ENCODE data around the gene RAD23A.
"Not testable (repeated sequence)": the region's sequence is repeated elsewhere in the genome, so short reads cannot be mapped to it uniquely, and the experiment has no call there.

The RAD23A gene

DNA sequence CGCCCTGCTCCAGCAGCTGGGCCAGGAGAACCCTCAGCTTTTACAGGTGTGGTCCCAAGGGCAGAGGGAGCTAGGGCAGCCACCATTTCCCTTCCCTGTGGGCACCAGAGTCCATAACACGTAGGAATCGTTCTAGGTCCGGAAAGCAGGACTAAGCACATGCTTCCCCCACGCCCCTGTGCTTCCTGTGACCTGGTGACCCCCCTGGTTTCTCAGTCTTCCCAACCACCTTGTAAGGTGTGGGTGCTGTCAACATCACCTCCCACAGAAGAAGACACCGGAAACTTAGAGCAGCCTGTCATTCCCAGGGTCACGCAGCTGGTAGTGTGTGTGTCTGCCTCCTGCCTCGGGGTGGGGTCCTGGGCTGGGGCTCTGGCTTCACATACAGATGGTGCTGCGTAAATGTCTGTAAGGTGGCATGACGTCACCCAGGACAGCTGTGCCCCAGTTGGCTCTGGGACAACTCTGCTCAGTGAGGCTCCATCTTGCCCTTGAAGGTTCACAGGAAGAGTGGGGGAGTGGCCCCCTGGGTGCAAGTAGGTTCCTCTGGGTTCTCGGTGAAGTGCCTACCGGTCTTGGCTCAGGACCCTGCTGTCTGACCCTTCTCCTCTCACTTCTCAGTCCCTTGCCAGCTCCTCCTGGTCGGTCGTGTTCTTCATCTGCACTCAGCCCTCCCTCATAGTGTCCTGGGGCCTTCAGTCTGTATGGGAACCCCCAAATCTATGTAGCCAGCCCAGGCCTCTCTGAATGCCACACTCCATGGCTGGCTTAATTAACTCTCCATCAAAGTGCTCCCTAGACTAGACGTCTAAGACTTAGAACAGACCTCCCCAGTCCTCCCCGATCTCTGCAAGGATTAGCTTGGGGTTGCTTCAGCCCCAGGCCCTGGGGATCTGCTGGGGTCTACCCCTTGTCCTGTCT is 4.0 kb downstream of the RAD23A start:
- Histone ChIP-seq H3K27ac (ENCODE audit: low read depth, low read length, severe bottlenecking) (no peak overlapping the region), H3K4me3 (ENCODE audit: extremely low read depth, insufficient read depth, low read length, poor library complexity, severe bottlenecking) (no peak overlapping the region), H3K9me3 (ENCODE audit: control insufficient read depth, low read length) (no peaks in the 10 kb centered on the region), H3K4me1 (ENCODE audit: control insufficient read depth, insufficient read depth, low read length, poor library complexity, severe bottlenecking) (peaks cover 14% of the 10 kb centered on the region), H3K36me3 (ENCODE audit: control insufficient read depth, insufficient read depth, low read length) (peaks cover 83% of the 10 kb centered on the region)
- WGBS, 2 experiments (ENCODE audit: insufficient coverage in 2 of 2), result 94% methylated on average over 15 of the region's 16 CpGs

DNA sequence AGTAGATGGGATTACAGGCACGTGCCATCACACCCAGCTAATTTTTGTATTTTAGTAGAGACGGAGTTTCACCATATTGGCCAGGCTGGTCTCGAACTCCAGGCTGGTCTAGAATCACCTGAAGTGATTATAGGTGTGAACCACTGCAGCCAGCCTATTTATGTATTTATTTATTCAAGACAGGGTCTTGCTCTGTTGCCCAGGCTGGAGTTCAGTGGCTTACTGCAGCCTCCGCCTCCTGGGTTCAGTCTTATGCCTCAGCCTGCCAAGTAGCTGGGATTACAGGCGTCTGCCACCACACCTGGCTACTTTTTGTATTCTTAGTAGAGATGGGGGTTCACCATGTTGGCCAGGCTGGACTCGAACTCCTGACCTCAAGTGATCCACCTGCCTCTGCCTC is 6.4 kb downstream of the RAD23A start:
- Histone ChIP-seq H3K4me1 (ENCODE audit: control insufficient read depth, insufficient read depth, low read length, poor library complexity, severe bottlenecking) (peaks cover 14% of the 10 kb centered on the region), H3K36me3 (ENCODE audit: control insufficient read depth, insufficient read depth, low read length) (peaks cover 85% of the 10 kb centered on the region)
- H3K9me3 ChIP-seq (ENCODE audit: control insufficient read depth, low read length); H3K27ac ChIP-seq (ENCODE audit: low read depth, low read length, severe bottlenecking); H3K4me3 ChIP-seq (ENCODE audit: extremely low read depth, insufficient read depth, low read length, poor library complexity, severe bottlenecking): not testable (repeated sequence)
- WGBS, 2 experiments (ENCODE audit: insufficient coverage in 2 of 2), result 99 to 100% methylated on average over 3 to 6 of the region's 6 CpGs

DNA sequence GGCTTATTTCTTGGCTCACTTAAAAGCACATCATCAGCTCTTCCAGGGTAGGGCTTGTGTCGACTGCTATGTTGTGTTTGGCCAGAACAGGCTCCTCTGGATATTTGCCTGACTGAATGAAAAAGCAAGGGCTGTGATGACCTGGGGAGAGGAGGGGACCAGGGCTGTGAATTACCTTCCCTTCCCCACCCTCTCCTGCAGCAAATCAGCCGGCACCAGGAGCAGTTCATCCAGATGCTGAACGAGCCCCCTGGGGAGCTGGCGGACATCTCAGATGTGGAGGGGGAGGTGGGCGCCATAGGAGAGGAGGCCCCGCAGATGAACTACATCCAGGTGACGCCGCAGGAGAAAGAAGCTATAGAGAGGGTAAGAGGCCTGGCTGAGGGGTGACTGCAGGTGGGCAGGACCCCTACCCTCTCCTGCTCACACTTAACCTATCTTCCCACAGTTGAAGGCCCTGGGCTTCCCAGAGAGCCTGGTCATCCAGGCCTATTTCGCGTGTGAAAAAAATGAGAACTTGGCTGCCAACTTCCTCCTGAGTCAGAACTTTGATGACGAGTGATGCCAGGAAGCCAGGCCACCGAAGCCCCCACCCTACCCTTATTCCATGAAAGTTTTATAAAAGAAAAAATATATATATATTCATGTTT is 7.0 kb downstream of the RAD23A start:
- H3K9me3 ChIP-seq (ENCODE audit: control insufficient read depth, low read length), result no peaks in the 10 kb centered on the region
- H3K4me1 ChIP-seq (ENCODE audit: control insufficient read depth, insufficient read depth, low read length, poor library complexity, severe bottlenecking), result peaks cover 9% of the 10 kb centered on the region
- peaks cover 79% of the 10 kb centered on the region for H3K36me3 ChIP-seq (ENCODE audit: control insufficient read depth, insufficient read depth, low read length)
- H3K4me3 ChIP-seq (ENCODE audit: extremely low read depth, insufficient read depth, low read length, poor library complexity, severe bottlenecking), result no peak overlapping the region
- WGBS, 2 experiments (ENCODE audit: insufficient coverage in 2 of 2), result 88 to 91% methylated on average over 5 to 10 of the region's 12 CpGs
- no peak overlapping the region for H3K27ac ChIP-seq (ENCODE audit: low read depth, low read length, severe bottlenecking)

DNA sequence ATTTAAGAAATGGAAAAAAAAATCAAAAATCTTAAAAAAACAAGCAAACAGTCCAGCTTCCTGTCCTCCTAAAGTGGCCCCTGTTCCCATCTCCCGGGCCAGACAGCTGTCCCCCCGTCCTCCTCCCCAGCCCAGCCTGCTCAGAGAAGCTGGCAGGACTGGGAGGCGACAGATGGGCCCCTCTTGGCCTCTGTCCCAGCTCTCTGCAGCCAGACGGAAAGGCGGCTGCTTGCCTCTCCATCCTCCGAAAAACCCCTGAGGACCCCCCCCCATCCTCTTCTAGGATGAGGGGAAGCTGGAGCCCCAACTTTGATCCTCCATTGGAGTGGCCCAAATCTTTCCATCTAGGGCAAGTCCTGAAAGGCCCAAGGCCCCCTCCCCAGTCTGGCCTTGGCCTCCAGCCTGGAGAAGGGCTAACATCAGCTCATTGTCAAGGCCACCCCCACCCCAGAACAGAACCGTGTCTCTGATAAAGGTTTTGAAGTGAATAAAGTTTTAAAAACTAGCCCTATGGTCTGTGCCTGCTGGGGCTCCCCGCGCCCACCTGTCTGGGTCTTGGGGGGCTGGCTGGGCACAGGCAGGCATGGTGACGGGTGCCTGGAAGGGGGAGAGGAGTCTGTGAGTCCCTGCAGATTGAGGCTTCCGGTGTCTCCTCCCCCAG is 7.6 kb downstream of the RAD23A start:
- H3K4me3 ChIP-seq (ENCODE audit: extremely low read depth, insufficient read depth, low read length, poor library complexity, severe bottlenecking), result no peak overlapping the region
- WGBS, 2 experiments (ENCODE audit: insufficient coverage in 2 of 2), result 70 to 99% methylated on average over 2 to 8 of the region's 11 CpGs
- H3K4me1 ChIP-seq (ENCODE audit: control insufficient read depth, insufficient read depth, low read length, poor library complexity, severe bottlenecking), result peaks cover 9% of the 10 kb centered on the region
- H3K9me3 ChIP-seq (ENCODE audit: control insufficient read depth, low read length), result no peaks in the 10 kb centered on the region
- H3K36me3 ChIP-seq (ENCODE audit: control insufficient read depth, insufficient read depth, low read length), result peaks cover 72% of the 10 kb centered on the region
- H3K27ac ChIP-seq (ENCODE audit: low read depth, low read length, severe bottlenecking), result no peak overlapping the region

DNA sequence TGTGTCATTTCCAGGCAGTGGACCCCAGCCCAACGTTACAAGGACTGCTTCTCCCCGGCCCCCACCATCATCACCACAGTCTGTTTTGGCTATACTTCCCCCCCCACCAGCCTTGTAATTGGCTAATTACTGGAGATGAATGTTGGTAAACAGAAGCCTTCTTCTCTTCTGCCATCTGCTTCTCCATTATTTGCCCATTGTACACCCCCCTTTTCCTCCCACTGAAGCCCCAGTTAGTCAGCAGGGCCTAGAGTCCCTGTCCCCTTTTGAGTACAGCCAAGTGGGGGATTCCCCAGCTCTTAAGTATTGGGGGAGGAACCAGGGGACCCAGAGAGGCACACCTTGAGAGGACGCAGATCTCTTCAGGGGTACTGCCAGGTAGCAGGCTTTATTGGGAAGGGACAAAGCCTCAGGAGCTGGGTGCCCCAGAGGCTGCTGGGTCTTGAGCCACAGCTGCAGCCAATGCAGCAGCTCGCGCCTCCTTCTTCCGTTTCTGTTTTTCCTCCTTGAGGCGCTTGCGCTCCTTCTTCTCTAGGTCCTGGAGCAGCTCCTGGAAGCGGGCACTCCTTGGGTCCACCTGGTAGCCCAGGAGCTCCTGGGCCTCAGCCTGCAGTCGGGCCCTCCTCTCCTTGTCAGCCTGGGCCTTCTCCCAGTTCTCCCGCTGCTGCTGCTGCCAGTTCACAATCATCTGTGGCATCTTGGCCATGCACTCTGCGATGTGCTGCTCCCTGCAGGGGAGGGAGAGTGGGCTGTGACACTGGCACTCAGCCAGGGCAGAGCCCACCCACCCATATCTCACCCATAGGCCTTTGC is 8.3 kb downstream of the RAD23A start:
- H3K4me1 ChIP-seq (ENCODE audit: control insufficient read depth, insufficient read depth, low read length, poor library complexity, severe bottlenecking), result peaks cover 9% of the 10 kb centered on the region
- no peak overlapping the region for H3K4me3 ChIP-seq (ENCODE audit: extremely low read depth, insufficient read depth, low read length, poor library complexity, severe bottlenecking)
- peaks cover 65% of the 10 kb centered on the region for H3K36me3 ChIP-seq (ENCODE audit: control insufficient read depth, insufficient read depth, low read length)
- H3K27ac ChIP-seq (ENCODE audit: low read depth, low read length, severe bottlenecking), result no peak overlapping the region
- WGBS, 2 experiments (ENCODE audit: insufficient coverage in 2 of 2), result 96 to 97% methylated on average over 7 to 9 of the region's 12 CpGs
- H3K9me3 ChIP-seq (ENCODE audit: control insufficient read depth, low read length), result no peaks in the 10 kb centered on the region

DNA sequence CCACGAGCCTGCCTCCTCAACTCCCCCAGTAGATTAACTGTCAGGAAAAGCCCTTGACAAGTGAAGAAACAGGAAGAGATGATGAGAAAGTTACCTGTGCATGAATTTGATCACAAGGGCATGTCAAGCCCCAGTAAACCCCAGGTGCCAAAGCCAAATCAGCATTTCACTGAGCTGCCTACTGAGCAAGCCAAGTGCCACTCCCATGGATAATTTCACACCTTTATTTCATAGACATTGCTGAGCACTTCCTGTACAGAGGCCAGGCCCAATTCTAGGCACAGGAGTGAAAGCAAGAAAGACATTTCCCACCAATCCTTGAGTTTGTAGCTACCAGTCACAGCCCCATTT is 8.9 kb downstream of the RAD23A start:
- no peak overlapping the region for H3K4me3 ChIP-seq (ENCODE audit: extremely low read depth, insufficient read depth, low read length, poor library complexity, severe bottlenecking)
- no CpG with 5 or more reads among the region's 1 CpG for WGBS, 2 experiments (ENCODE audit: insufficient coverage in 2 of 2)
- peaks cover 59% of the 10 kb centered on the region for H3K36me3 ChIP-seq (ENCODE audit: control insufficient read depth, insufficient read depth, low read length)
- H3K27ac ChIP-seq (ENCODE audit: low read depth, low read length, severe bottlenecking), result no peak overlapping the region
- no peaks in the 10 kb centered on the region for H3K9me3 ChIP-seq (ENCODE audit: control insufficient read depth, low read length)
- peaks cover 9% of the 10 kb centered on the region for H3K4me1 ChIP-seq (ENCODE audit: control insufficient read depth, insufficient read depth, low read length, poor library complexity, severe bottlenecking)

DNA sequence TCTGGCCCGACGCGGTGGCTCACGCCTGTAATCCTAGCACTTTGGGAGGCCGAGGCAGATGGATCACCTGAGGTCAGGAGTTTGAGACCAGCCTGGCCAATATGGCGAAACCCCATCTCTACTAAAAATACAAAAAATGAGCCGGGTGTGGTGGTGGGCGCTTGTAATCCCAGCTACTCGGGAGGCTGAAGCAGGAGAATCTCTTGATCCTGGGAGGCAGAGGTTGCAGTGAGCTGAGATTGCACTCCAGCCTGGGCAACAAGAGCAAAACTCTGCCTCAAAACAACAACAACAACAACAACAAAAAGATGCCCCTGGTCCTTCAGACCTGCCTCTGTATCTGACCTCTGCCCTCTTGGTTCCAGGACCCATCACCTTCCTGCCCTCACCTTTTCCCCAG is 9.9 kb downstream of the RAD23A start:
- peaks cover 49% of the 10 kb centered on the region for H3K36me3 ChIP-seq (ENCODE audit: control insufficient read depth, insufficient read depth, low read length)
- peak overlapping the region; percentile 10 for H3K27ac ChIP-seq (ENCODE audit: low read depth, low read length, severe bottlenecking)
- H3K4me3 ChIP-seq (ENCODE audit: extremely low read depth, insufficient read depth, low read length, poor library complexity, severe bottlenecking), result peak overlapping the region; percentile 79
- not testable (repeated sequence) for H3K4me1 ChIP-seq (ENCODE audit: control insufficient read depth, insufficient read depth, low read length, poor library complexity, severe bottlenecking); H3K9me3 ChIP-seq (ENCODE audit: control insufficient read depth, low read length)
- WGBS, 2 experiments (ENCODE audit: insufficient coverage in 2 of 2), result 87 to 100% methylated on average over 5 to 6 of the region's 9 CpGs

DNA sequence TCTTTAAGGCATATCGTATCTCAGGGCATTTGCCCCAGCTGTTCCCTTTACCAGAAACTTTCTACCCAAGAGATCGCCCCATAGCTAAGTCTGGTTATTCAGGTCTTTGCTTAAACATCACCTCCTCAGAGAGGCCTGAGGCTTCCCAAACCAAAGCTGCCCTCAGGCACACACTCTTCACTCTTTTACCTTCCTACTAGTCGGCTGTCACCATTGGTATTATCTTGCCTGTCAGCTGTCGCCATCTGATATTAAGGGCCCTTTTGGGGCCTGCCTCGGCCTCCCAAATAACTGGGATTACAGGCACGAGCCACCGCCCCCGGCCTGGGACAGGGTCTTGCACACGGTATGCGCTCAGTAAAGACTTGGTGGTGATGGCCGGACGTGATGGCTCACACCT is 10.3 kb downstream of the RAD23A start:
- H3K4me1 ChIP-seq (ENCODE audit: control insufficient read depth, insufficient read depth, low read length, poor library complexity, severe bottlenecking), result peaks cover 9% of the 10 kb centered on the region
- peak overlapping the region; percentile 10 for H3K27ac ChIP-seq (ENCODE audit: low read depth, low read length, severe bottlenecking)

DNA sequence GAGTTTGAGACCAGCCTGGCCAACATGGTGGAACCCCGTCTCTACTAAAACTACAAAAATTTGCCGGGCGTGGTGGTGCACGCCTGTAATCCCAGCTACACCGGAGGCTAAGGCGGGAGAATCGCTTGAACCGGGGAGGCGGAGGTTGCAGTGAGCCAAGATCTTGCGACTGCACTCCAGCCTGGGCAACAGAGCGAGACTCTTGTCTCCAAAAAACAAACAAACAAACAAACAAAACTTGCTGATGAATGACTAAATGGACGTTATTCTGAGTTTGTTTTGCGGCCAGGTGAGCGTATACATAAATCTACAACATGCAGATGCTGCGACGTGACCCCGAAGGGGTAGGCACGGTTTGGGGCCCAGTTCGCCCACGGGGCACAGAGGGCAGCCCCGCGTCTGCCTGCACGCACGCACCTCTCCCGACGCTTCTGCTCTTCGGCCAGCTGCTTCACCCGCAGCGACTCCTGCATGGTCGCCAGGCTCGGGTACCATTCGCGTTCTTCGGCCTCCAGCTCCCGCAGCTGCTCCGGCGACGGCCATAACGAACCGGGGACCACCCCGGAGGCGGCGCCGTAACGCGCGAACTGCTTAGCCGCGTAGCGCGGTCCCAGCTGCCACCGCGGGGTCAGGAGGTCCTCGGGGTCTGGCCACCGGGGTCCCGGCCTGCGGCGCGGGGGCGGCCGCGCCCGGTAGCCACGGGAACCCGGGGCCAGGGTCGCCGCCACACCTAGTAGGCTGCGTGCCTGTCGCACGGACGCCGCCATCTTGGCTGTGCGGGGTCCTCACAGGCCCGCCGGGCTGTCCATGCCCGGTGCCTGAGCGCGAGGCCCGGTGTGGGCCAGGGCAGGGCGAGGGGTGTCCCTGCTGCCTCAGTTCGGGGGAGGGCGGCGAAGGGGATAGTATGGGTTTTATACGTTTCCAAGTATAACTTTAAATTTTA is 11.1 kb downstream of the RAD23A start, which contains the start of gene GADD45GIP1:
TSS of gene GADD45GIP1 (minus strand) at position 778 of the 943 bp plus-strand sequence. CDS start at position 767, 11 bp downstream.
- Histone ChIP-seq H3K4me3 (ENCODE audit: extremely low read depth, insufficient read depth, low read length, poor library complexity, severe bottlenecking) (peak within 1 kb of the TSS; percentile 79), H3K27ac (ENCODE audit: low read depth, low read length, severe bottlenecking) (peak within 1 kb of the TSS; percentile 79), H3K36me3 (ENCODE audit: control insufficient read depth, insufficient read depth, low read length) (peaks cover 38% of the 10 kb centered on the region), H3K4me1 (ENCODE audit: control insufficient read depth, insufficient read depth, low read length, poor library complexity, severe bottlenecking) (peaks cover 9% of the 10 kb centered on the region), H3K9me3 (ENCODE audit: control insufficient read depth, low read length) (no peaks in the 10 kb centered on the region)
- 2 to 4% methylated on average over 72 to 73 of the region's 84 CpGs for WGBS, 2 experiments (ENCODE audit: insufficient coverage in 2 of 2)

More for the DNA sequence above, 10.3 kb downstream of the RAD23A start:
- WGBS, 2 experiments (ENCODE audit: insufficient coverage in 2 of 2), result 66 to 69% methylated on average over 11 to 12 of the region's 12 CpGs
- Histone ChIP-seq H3K9me3 (ENCODE audit: control insufficient read depth, low read length) (no peaks in the 10 kb centered on the region), H3K36me3 (ENCODE audit: control insufficient read depth, insufficient read depth, low read length) (peaks cover 45% of the 10 kb centered on the region), H3K4me3 (ENCODE audit: extremely low read depth, insufficient read depth, low read length, poor library complexity, severe bottlenecking) (peak overlapping the region; percentile 79)
